SK-N-SH treated with all-trans-retinoic acid at 6 μM for 48 hours (cell line): ENCODE results near the gene EDIL3.

Experiments
- ATAC-seq: fragments of 200-7000 bp; cut with Tn5 transposase; 3 replicates; pipeline ENCODE4 v1.9.1; 2020; ENCODE audit warnings: mild to moderate bottlenecking, moderate library complexity
- ARNTL ChIP-seq: fragments of 450-650 bp; formaldehyde crosslinking; IDR thresholded peaks from 2 replicates; pipeline ENCODE4 v1.5.0; 2020; ENCODE audit warnings: low read depth, mild to moderate bottlenecking, moderate library complexity, borderline replicate concordance
- BACH2 ChIP-seq: fragments of 250-450 bp; sonication (Bioruptor Pico); IDR thresholded peaks from 2 replicates; pipeline ENCODE4 v1.9.0; 2021; ENCODE audit warnings: mild to moderate bottlenecking, borderline replicate concordance
- CREB5 ChIP-seq: fragments of 250-450 bp; sonication (Bioruptor Pico); IDR thresholded peaks from 2 replicates; pipeline ENCODE4 v1.5.1; 2020; ENCODE audit warnings: low read depth, mild to moderate bottlenecking, moderate library complexity
- CSDC2 ChIP-seq: fragments of 250-450 bp; sonication (Bioruptor Pico); IDR thresholded peaks from 2 replicates; pipeline ENCODE4 v1.5.0; 2020; ENCODE audit warnings: mild to moderate bottlenecking, moderate library complexity
- CSRNP3 ChIP-seq: fragments of 250-450 bp; sonication (Bioruptor Pico); IDR thresholded peaks from 2 replicates; pipeline ENCODE4 v1.5.1; 2021; ENCODE audit warnings: mild to moderate bottlenecking, moderate library complexity
- ESRRG ChIP-seq: fragments of 250-450 bp; sonication (Bioruptor Pico); IDR thresholded peaks from 2 replicates; pipeline ENCODE4 v1.6.1; 2021; ENCODE audit warnings: mild to moderate bottlenecking
- GLIS3 ChIP-seq: fragments of 250-450 bp; sonication (Bioruptor Pico); IDR thresholded peaks from 2 replicates; pipeline ENCODE4 v1.5.0; 2020; ENCODE audit warnings: mild to moderate bottlenecking, moderate library complexity
- ISL1 ChIP-seq: fragments of 250-450 bp; sonication (Bioruptor Pico); IDR thresholded peaks from 2 replicates; pipeline ENCODE4 v2.1.2; 2022; ENCODE audit warnings: mild to moderate bottlenecking, moderate library complexity
- PATZ1 ChIP-seq: fragments of 250-450 bp; sonication (Bioruptor Pico); IDR thresholded peaks from 2 replicates; pipeline ENCODE4 v1.8.0; 2020; ENCODE audit warnings: mild to moderate bottlenecking, moderate library complexity, borderline replicate concordance
- POU6F1 ChIP-seq: fragments of 250-450 bp; sonication (Bioruptor Pico); IDR thresholded peaks from 2 replicates; pipeline ENCODE4 v1.8.0; 2021; ENCODE audit warnings: low read depth, mild to moderate bottlenecking, moderate library complexity, borderline replicate concordance
- PPARA ChIP-seq: fragments of 250-450 bp; sonication (Bioruptor Pico); IDR thresholded peaks from 2 replicates; pipeline ENCODE4 v1.5.0; 2020; ENCODE audit warnings: mild to moderate bottlenecking, borderline replicate concordance
- SNAI2 ChIP-seq: fragments of 250-450 bp; sonication (Bioruptor Pico); IDR thresholded peaks from 2 replicates; pipeline ENCODE4 v1.5.0; 2020; ENCODE audit warnings: mild to moderate bottlenecking, moderate library complexity
- TCF4 ChIP-seq: fragments of 250-450 bp; sonication (Bioruptor Pico); IDR thresholded peaks from 2 replicates; pipeline ENCODE4 v1.8.0; 2021; ENCODE audit warnings: mild to moderate bottlenecking, moderate library complexity, borderline replicate concordance
- TSHZ2 ChIP-seq: fragments of 250-450 bp; sonication (Bioruptor Pico); IDR thresholded peaks from 2 replicates; pipeline ENCODE4 v1.5.0; 2020; ENCODE audit warnings: mild to moderate bottlenecking, moderate library complexity
- ZC3H10 ChIP-seq: fragments of 250-450 bp; sonication (Bioruptor Pico); IDR thresholded peaks from 2 replicates; pipeline ENCODE4 v1.5.1; 2021; ENCODE audit warnings: mild to moderate bottlenecking, moderate library complexity
- ZFP3 ChIP-seq: fragments of 250-450 bp; sonication (Bioruptor Pico); IDR thresholded peaks from 2 replicates; pipeline ENCODE4 v1.5.0; 2020; ENCODE audit warnings: mild to moderate bottlenecking, moderate library complexity
- ZFP30 ChIP-seq: fragments of 450-650 bp; formaldehyde crosslinking; IDR thresholded peaks from 2 replicates; pipeline ENCODE4 v1.5.0; 2022; ENCODE audit warnings: mild to moderate bottlenecking, moderate library complexity
- ZNF565 ChIP-seq: fragments of 450-650 bp; formaldehyde crosslinking; conservative IDR thresholded peaks from 2 replicates; pipeline ENCODE4 v1.5.0; 2020; ENCODE audit warnings: low read depth, mild to moderate bottlenecking, moderate library complexity
- ZNF70 ChIP-seq: fragments of 450-650 bp; formaldehyde crosslinking; IDR thresholded peaks from 2 replicates; pipeline ENCODE4 v1.5.0; 2020; ENCODE audit warnings: mild to moderate bottlenecking, moderate library complexity
- ZNF8 ChIP-seq: fragments of 450-650 bp; formaldehyde crosslinking; IDR thresholded peaks from 2 replicates; pipeline ENCODE4 v1.5.0; 2020; ENCODE audit warnings: mild to moderate bottlenecking, moderate library complexity

EDIL3 gene

GRCh38 chr5:84086511-84086910 lies 298.2 kb downstream of the EDIL3 start:
- TF ChIP-seq ISL1 (CRISPR knock-in tag) (no peak), GLIS3 (no peak), ZC3H10 (no peak), ZFP30 (CRISPR knock-in tag) (no peak), TCF4 (CRISPR knock-in tag) (no peak), PATZ1 (CRISPR knock-in tag) (no peak), POU6F1 (CRISPR knock-in tag) (no peak), ZNF70 (CRISPR knock-in tag) (no peak), CSDC2 (CRISPR knock-in tag) (no peak), CSRNP3 (CRISPR knock-in tag) (no peak), CREB5 (CRISPR knock-in tag) (no peak), PPARA (CRISPR knock-in tag) (no peak), ARNTL (no peak)
- TF ChIP-seq, all 23 proteins: peak for 0

GRCh38 chr5:84085387-84086041 lies 299.2 kb downstream of the EDIL3 start:
- TF ChIP-seq ARNTL (no peak), ISL1 (CRISPR knock-in tag) (no peak), SNAI2 (CRISPR knock-in tag) (no peak)
- ATAC-seq: no peak

More at GRCh38 chr5:84086511-84086910, 298.2 kb downstream of the EDIL3 start:
- no peak for ATAC-seq

GRCh38 chr5:84080908-84081307 lies 303.8 kb downstream of the EDIL3 start:
- TF ChIP-seq CSDC2 (CRISPR knock-in tag) (no peak), ISL1 (CRISPR knock-in tag) (no peak), ZNF70 (CRISPR knock-in tag) (no peak), GLIS3 (no peak), ZFP30 (CRISPR knock-in tag) (no peak), ARNTL (no peak), ZC3H10 (no peak), ESRRG (CRISPR knock-in tag) (no peak), ZFP3 (no peak), BACH2 (CRISPR knock-in tag) (no peak), PPARA (CRISPR knock-in tag) (no peak), TSHZ2 (CRISPR knock-in tag) (no peak), ZNF8 (CRISPR knock-in tag) (no peak), ZNF565 (CRISPR knock-in tag) (no peak), SNAI2 (CRISPR knock-in tag) (no peak), POU6F1 (CRISPR knock-in tag) (no peak)
- TF ChIP-seq, all 23 proteins: peak for 0
- ATAC-seq: no peak
